SK-N-SH (cell line): Measurements from ENCODE around the gene SYT1. TPM values are rescaled to one million over a fixed set of nuclear protein-coding genes. Genes with fewer than 3 reads are reported as not detected.

Source experiments
- CTCF ChIP-seq: fragments of 200-600 bp; sonication (generic); IDR thresholded peaks from 2 replicates; pipeline ENCODE4 v1.6.1; 2017; ENCODE audit warnings: antibody characterized with exemption, mild to moderate bottlenecking, moderate library complexity
- ELF1 ChIP-seq: IDR thresholded peaks from 2 replicates; pipeline ENCODE4 v1.4.0; 2012
- EP300 ChIP-seq, 2 experiments: IDR thresholded peaks; 2 replicates each; pipeline versions ENCODE4 v1.4.0 to v1.6.1; 2012; ENCODE audit warnings: borderline replicate concordance in 1 of 2, low read depth in 1 of 2, low read length in 1 of 2
- EZH2phosphoT487 ChIP-seq: fragments of 200-600 bp; sonication (generic); IDR thresholded peaks from 2 replicates; pipeline ENCODE4 v1.6.1; 2017; ENCODE audit warnings: low read depth, mixed run types, mild to moderate bottlenecking, antibody characterized with exemption, moderate library complexity, borderline replicate concordance
- FOSL2 ChIP-seq: IDR thresholded peaks from 2 replicates; pipeline ENCODE4 v1.4.0; 2012; ENCODE audit warnings: low read depth, mild to moderate bottlenecking, moderate library complexity, borderline replicate concordance
- FOXJ3 ChIP-seq: sonication (generic); formaldehyde crosslinking; IDR thresholded peaks from 2 replicates; pipeline ENCODE4 v1.5.1; 2020; ENCODE audit warnings: mild to moderate bottlenecking, missing genetic modification reagents
- FOXM1 ChIP-seq: IDR thresholded peaks from 2 replicates; pipeline ENCODE4 v1.4.0; 2012; ENCODE audit warnings: low read depth, mild to moderate bottlenecking
- GATA2 ChIP-seq: sonication (generic); formaldehyde crosslinking; IDR thresholded peaks from 2 replicates; pipeline ENCODE4 v1.5.0; 2020; ENCODE audit warnings: mild to moderate bottlenecking, missing genetic modification reagents
- IRF3 ChIP-seq: fragments of 150-350 bp; IDR thresholded peaks from 2 replicates; pipeline ENCODE4 v1.6.1; 2016; ENCODE audit warnings: mild to moderate bottlenecking, low read depth, low read length
- JUND ChIP-seq: IDR thresholded peaks from 2 replicates; pipeline ENCODE4 v1.4.0; 2012
- MEF2A ChIP-seq: IDR thresholded peaks from 2 replicates; pipeline ENCODE4 v1.4.0; 2012; ENCODE audit warnings: low read depth, borderline replicate concordance
- MXI1 ChIP-seq: IDR thresholded peaks from 2 replicates; pipeline ENCODE4 v1.6.1; 2012; ENCODE audit warnings: mild to moderate bottlenecking, low read depth, low read length, improper control_type of control experiment
- NFIC ChIP-seq: IDR thresholded peaks from 2 replicates; pipeline ENCODE4 v1.4.0; 2012; ENCODE audit warnings: borderline replicate concordance
- POLR2AphosphoS5 ChIP-seq: IDR thresholded peaks from 2 replicates; pipeline ENCODE4 v1.6.1; 2012; ENCODE audit warnings: low read depth, low read length
- RCOR1 ChIP-seq: fragments of 150-350 bp; IDR thresholded peaks from 2 replicates; pipeline ENCODE4 v1.6.1; 2017; ENCODE audit warnings: antibody characterized with exemption, low read length
- RFX5 ChIP-seq: IDR thresholded peaks from 2 replicates; pipeline ENCODE4 v1.6.1; 2012; ENCODE audit warnings: mild to moderate bottlenecking, improper control_type of control experiment, low read length
- SIN3A ChIP-seq: IDR thresholded peaks from 2 replicates; pipeline ENCODE4 v1.6.1; 2012; ENCODE audit warnings: low read depth, mild to moderate bottlenecking, low read length, moderate library complexity, borderline replicate concordance
- SMC3 ChIP-seq: IDR thresholded peaks from 2 replicates; pipeline ENCODE4 v1.6.1; 2012; ENCODE audit warnings: low read depth, low read length, improper control_type of control experiment
- TAF1 ChIP-seq: IDR thresholded peaks from 2 replicates; pipeline ENCODE4 v1.6.1; 2012; ENCODE audit warnings: low read depth, mild to moderate bottlenecking, low read length, moderate library complexity, borderline replicate concordance
- TCF12 ChIP-seq: IDR thresholded peaks from 2 replicates; pipeline ENCODE4 v1.4.0; 2012
- TEAD4 ChIP-seq: IDR thresholded peaks from 2 replicates; pipeline ENCODE4 v1.4.0; 2012; ENCODE audit warnings: mild to moderate bottlenecking, borderline replicate concordance; ENCODE audit not compliant: insufficient read depth
- USF1 ChIP-seq: IDR thresholded peaks from 2 replicates; pipeline ENCODE4 v1.4.0; 2012; ENCODE audit warnings: low read depth, borderline replicate concordance
- USF2 ChIP-seq: fragments of 150-350 bp; IDR thresholded peaks from 2 replicates; pipeline ENCODE4 v1.6.1; 2017; ENCODE audit warnings: antibody characterized with exemption, low read length, low read depth, borderline replicate concordance
- ZBTB33 ChIP-seq: IDR thresholded peaks from 2 replicates; pipeline ENCODE4 v1.4.0; 2012; ENCODE audit warnings: low read depth, borderline replicate concordance
- polyA plus RNA-seq, 3 experiments: library from polyadenylated mRNA; depleted of rRNA; stranded (reverse); fragments of >200 nt; gene quantifications; 2 replicates each; pipeline ENCODE4 v1.2.3, GENCODE V29; 2012

SYT1 gene
- polyA plus RNA-seq, 1 of the 3 experiments (the other 2 are of a cell fraction), result 12.7 TPM

GRCh38 chr12:78951803-78952551 is 87.4 kb downstream of the SYT1 start (continued):
- TF ChIP-seq USF2 (no peak), SIN3A (peak; percentile 60), CTCF (no peak), TEAD4 (peak; percentile 52; the same call in 1 of the 2 replicates), FOXM1 (peak; percentile 22; the same call in 1 of the 2 replicates), RCOR1 (no peak; the same call in 1 of the 2 replicates), TAF1 (no peak), MEF2A (peak; percentile 49), GATA2 (CRISPR knock-in tag) (peak; percentile 78), USF1 (no peak), ZBTB33 (no peak), POLR2AphosphoS5 (no peak), JUND (peak; percentile 88), ELF1 (no peak), FOXJ3 (CRISPR knock-in tag) (0 out of 2 replicates have a peak, but pooled peaks have one; percentile 38), RFX5 (no peak), TCF12 (peak; percentile 94), FOSL2 (peak; percentile 76), MXI1 (peak; percentile 24; the same call in 1 of the 2 replicates), SMC3 (no peak; the same call in 1 of the 2 replicates), IRF3 (no peak), NFIC (peak; percentile 7; the same call in 1 of the 2 replicates), EZH2phosphoT487 (no peak), EP300 (IDR thresholded peaks at IDR 0.05; ENCODE audit: borderline replicate concordance in 1 of 2, low read depth in 1 of 2, low read length in 1 of 2) (peak; percentile 68 to 86; a peak in 3 of 4 replicates)
